ENCODE data around the gene BNIP5. TPM values are rescaled to one million over a fixed set of nuclear protein-coding genes. Genes with fewer than 3 reads are reported as not detected.

BNIP5 gene
- polyA plus RNA-seq, 1 donor: 0.17 TPM

Other genes starting within 250 kb of the BNIP5 start
- gene MAPK13, start 206.4 kb downstream of the BNIP5 start, polyA plus RNA-seq (ENCODE audit: insufficient read length): 23.2 TPM
- 53.9 TPM for gene BRPF3, start 140.1 kb downstream of the BNIP5 start, polyA plus RNA-seq (ENCODE audit: insufficient read length)
- gene PNPLA1, start 66.8 kb downstream of the BNIP5 start, polyA plus RNA-seq (ENCODE audit: insufficient read length): 2.5 TPM
- not detected for gene ETV7, start 50.8 kb upstream of the BNIP5 start, polyA plus RNA-seq (ENCODE audit: insufficient read length)
- gene PXT1, start 106.0 kb upstream of the BNIP5 start, polyA plus RNA-seq (ENCODE audit: insufficient read length): not detected
- gene KCTD20, start 106.1 kb upstream of the BNIP5 start, polyA plus RNA-seq (ENCODE audit: insufficient read length): 55.8 TPM
- 63.9 TPM for gene STK38, start 210.6 kb upstream of the BNIP5 start, polyA plus RNA-seq (ENCODE audit: insufficient read length)